ENCODE data around the gene HDAC4. TPM values are rescaled to one million over a fixed set of nuclear protein-coding genes. Genes with fewer than 3 reads are reported as not detected.

Gene HDAC4
- total RNA-seq, 4 donors from 2014 or later = 21.6 to 72.7 (median 35.2) TPM

DNA sequence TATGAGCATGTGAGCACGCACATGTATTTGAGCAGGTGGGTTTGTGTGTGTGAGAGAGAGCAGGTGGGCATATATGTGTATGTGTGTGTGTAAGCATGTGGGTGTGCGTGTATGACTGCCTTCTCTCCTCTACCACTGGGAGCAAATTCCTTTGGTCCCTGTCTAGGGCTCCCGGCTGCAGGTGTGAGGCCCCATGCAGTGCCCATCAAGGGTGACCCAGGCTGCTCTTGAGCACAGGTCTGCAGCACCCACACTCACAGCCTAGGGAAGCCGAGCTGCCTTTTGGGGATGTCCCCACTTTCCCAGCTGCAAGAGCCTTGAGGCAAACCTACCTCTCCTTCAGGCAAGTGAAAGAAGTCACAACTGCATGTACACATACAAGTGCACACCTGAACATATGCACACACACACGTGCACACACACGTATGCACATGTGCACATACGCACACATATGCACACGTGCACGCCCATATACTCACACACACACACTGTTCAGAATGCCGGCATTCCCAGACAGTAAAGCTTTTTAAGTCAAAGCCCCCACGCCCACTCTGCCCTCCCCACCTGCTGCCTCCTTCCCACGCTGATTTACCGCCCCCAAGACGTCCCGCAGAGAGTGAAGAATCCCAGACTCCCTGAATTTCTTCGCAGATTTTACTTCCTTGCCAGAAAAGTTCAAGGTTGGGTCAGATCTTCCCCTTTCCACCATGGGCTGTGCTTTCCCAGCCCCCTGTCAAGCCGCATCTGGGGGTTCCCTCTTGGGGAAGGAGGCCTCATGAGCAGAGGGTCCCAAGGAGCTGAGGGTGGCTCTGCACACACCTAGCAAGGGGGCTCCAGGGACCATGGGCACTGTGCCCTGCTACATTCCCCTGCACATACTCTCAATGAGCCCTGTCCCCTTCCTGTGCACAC, 382.3 kb downstream of the HDAC4 start:
- intact Hi-C loops (cut with DNase I) = no loop called here
- 67 to 72% methylated on average over 15 to 16 of the region's 17 CpGs for WGBS, 2 donors
- H3K9me3 ChIP-seq = no peaks in the 10 kb centered on the region
- TF ChIP-seq POLR2A (IDR thresholded peaks at IDR 0.05) = no peak
- TF ChIP-seq, protein P1, sequence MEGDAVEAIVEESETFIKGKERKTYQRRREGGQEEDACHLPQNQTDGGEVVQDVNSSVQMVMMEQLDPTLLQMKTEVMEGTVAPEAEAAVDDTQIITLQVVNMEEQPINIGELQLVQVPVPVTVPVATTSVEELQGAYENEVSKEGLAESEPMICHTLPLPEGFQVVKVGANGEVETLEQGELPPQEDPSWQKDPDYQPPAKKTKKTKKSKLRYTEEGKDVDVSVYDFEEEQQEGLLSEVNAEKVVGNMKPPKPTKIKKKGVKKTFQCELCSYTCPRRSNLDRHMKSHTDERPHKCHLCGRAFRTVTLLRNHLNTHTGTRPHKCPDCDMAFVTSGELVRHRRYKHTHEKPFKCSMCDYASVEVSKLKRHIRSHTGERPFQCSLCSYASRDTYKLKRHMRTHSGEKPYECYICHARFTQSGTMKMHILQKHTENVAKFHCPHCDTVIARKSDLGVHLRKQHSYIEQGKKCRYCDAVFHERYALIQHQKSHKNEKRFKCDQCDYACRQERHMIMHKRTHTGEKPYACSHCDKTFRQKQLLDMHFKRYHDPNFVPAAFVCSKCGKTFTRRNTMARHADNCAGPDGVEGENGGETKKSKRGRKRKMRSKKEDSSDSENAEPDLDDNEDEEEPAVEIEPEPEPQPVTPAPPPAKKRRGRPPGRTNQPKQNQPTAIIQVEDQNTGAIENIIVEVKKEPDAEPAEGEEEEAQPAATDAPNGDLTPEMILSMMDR (IDR thresholded peaks at IDR 0.05) = no peak
- H3K36me3 ChIP-seq = no peaks in the 10 kb centered on the region
- peaks cover 0 to 60% (median 0%) of the 10 kb centered on the region in 4 donors for H3K27me3 ChIP-seq
- H3K4me3 ChIP-seq = no peak overlapping the region
- no peak overlapping the region for H3K27ac ChIP-seq
- peaks cover 0 to 5% (median 0%) of the 10 kb centered on the region in 3 donors for H3K4me1 ChIP-seq
- DNase-seq = no peak

DNA sequence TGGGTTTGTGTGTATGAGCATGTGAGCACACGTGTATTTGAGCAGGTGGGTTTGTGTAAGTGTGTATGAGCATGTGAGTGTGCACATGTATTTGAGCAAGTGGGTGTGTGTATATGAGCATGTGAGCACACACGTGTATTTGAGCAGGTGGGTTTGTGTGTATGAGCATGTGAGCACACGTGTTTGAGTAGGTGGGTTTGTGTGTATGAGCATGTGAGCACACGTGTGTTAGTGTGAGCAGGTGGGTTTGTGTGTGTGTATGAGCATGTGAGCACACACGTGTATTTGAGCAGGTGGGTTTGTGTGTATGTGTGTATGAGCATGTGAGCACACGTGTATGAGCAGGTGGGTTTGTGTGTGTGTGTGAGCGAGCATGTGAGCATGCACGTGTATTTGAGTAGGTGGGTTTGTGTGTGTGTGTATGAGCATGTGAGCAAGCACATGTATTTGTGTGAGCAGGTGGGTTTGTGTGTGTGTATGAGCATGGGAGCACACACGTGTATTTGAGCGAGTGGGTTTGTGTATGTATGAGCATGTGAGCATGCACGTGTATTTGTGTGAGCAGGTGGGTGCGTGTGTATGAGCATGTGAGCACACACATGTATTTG, 383.2 kb downstream of the HDAC4 start:
- peaks cover 0 to 5% (median 0%) of the 10 kb centered on the region in 3 donors for H3K4me1 ChIP-seq
- H3K4me3 ChIP-seq = no peak overlapping the region
- TF ChIP-seq, protein P1 (IDR thresholded peaks at IDR 0.05) = no peak
- no peak for TF ChIP-seq POLR2A (IDR thresholded peaks at IDR 0.05)
- no peak for DNase-seq
- intact Hi-C loops (cut with DNase I) = no loop called here
- H3K27ac ChIP-seq = no peak overlapping the region
- peaks cover 0 to 67% (median 0%) of the 10 kb centered on the region in 4 donors for H3K27me3 ChIP-seq
- no peaks in the 10 kb centered on the region for H3K36me3 ChIP-seq
- no peaks in the 10 kb centered on the region for H3K9me3 ChIP-seq
- WGBS, 2 donors = 84 to 85% methylated on average over 12 of the region's 12 CpGs

DNA sequence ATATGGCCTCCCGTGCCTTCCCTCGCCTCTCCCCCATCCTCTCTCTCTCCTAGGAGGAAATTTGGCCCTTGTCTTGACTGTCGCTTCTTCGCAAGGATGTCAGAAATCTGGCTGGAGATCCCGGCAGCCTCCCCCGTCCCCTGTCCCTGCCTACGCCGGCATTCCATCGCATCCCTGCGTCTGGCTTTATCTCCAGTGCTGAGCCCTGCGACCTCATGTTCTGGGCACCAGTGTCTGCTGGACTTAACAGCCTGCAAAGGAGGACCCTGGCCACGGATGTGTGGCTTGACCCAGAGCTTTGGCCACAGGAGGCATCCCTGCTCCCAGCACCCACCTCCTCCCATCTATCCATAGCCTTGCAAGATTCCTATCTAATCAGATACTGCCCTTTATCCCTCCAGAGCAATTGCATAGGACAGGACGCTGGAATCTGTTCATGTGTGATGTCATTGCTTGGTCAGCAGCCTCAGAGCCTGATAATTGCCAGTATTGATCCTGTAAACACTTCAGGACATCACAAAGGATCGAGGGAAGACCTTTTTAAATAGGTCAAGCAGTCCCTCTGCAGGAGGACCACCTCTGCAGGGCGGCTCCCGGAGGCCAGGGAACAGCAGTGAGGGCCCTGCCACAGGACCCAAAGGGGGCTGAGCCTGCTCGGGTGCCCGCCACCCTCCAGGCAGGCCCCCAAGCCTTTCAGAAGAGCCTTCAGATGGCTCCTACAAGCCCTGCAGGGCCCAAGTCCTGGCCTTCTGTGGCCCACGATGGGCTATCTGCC, 384.7 kb downstream of the HDAC4 start:
- intact Hi-C loops (cut with DNase I) = no loop called here
- no peak overlapping the region for H3K4me3 ChIP-seq
- H3K27me3 ChIP-seq = peaks cover 0 to 71% (median 0%) of the 10 kb centered on the region in 4 donors
- H3K9me3 ChIP-seq = no peaks in the 10 kb centered on the region
- DNase-seq = no peak
- WGBS, 2 donors = 77 to 85% methylated on average over 16 of the region's 19 CpGs
- no peak for TF ChIP-seq POLR2A (IDR thresholded peaks at IDR 0.05)
- TF ChIP-seq, protein P1 (IDR thresholded peaks at IDR 0.05) = no peak
- no peak overlapping the region for H3K27ac ChIP-seq
- no peaks in the 10 kb centered on the region for H3K36me3 ChIP-seq
- H3K4me1 ChIP-seq = peaks cover 0 to 5% (median 0%) of the 10 kb centered on the region in 3 donors

DNA sequence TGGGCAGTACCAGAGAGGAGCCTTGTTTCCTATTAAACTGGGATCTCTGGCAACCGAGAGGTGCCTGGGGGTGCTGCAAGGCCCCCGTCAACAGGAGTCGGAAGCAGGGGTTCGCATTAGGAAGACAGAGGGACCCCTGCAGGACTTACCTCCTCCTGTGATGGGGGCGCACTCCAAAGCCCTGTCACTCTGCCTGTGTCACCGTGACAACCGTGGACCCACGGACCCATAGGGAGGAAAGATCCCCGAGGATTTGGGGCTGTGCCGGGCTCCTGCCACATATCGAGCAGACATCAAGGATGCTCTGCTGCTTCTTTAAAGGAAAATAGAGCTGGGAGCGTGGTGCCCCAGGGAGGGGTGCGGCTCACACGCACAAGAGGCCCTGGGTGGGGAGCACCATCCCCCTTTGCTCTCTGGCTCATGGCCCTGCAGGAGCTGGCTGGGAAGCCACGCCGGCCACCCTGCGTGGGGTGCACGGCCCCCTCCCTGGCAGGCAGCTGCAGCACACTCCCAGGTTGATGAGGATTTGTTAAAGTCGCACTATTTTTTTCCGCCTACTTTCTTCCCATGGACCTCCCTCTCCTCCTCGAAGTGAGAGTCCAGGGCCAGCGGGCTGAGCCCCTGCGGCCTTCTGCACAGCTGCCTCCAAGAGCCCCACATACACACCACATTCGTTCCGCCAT, 385.5 kb downstream of the HDAC4 start:
- Histone ChIP-seq H3K4me1 (peaks cover 0 to 5% (median 0%) of the 10 kb centered on the region in 3 donors), H3K27ac (no peak overlapping the region), H3K4me3 (no peak overlapping the region), H3K9me3 (no peaks in the 10 kb centered on the region), H3K36me3 (no peaks in the 10 kb centered on the region), H3K27me3 (peaks cover 0 to 79% (median 0%) of the 10 kb centered on the region in 4 donors)
- intact Hi-C loops (cut with DNase I) = no loop called here
- DNase-seq = no peak
- TF ChIP-seq POLR2A (IDR thresholded peaks at IDR 0.05) = no peak
- TF ChIP-seq, protein P1 (IDR thresholded peaks at IDR 0.05) = no peak
- WGBS, 2 donors = 58 to 66% methylated on average over 11 to 20 of the region's 25 CpGs
